AG04449 (cell line): ENCODE results near the gene IP6K3.
A peak's percentile ranks its signal among the peaks of the same experiment; 100 is the strongest.

ENCODE experiments used
- CTCF ChIA-PET: fragments of 350-600 bp; formaldehyde crosslinking; extraction: SDS; loops from one replicate; lab custom pipeline; 2021; ENCODE audit warnings: antibody characterized with exemption; lab: Yijun Ruan, JAX
- POLR2A ChIA-PET: fragments of 400-600, 350-600 bp; formaldehyde crosslinking; extraction: SDS; loops from one replicate; lab custom pipeline; 2020; ENCODE audit warnings: antibody characterized with exemption, inconsistent platforms; lab: Yijun Ruan, JAX
- DNase-seq: peaks from one replicate; pipeline ENCODE4 v3.0.0-alpha.2; 2010; ENCODE audit warnings: low read depth, low spot score
- H3K4me3 ChIP-seq: 2 replicates; pipeline ENCODE4 v1.5.1; 2011; ENCODE audit warnings: low read depth, mild to moderate bottlenecking, control low read depth, low read length
- TF ChIP-seq, protein P1 (sequence below): IDR thresholded peaks from one replicate; pipeline ENCODE4 v1.5.1; 2011; ENCODE audit warnings: mild to moderate bottlenecking, moderate library complexity, low read length, control low read depth, inconsistent platforms; ENCODE audit not compliant: insufficient read depth; ENCODE audit errors: missing control alignments

IP6K3 gene

GRCh38 chr6:33761922-33762629 lies 15.4 kb upstream of the IP6K3 start:
- ChIA-PET CTCF (interaction anchor here (0.7 to 23.3 kb wide), 20 partner anchors 8 to 394 kb away, joined by 3 to 584 read pairs (median 4); partner anchors contain the start of genes BAK1, IP6K3 and UQCC2), POLR2A (interaction anchor here (1.3 kb wide), 1 partner anchor 11 kb away, joined by 4 read pairs; no protein-coding TSS in a partner anchor)
- no peak overlapping the region for H3K4me3 ChIP-seq
- TF ChIP-seq, protein P1, sequence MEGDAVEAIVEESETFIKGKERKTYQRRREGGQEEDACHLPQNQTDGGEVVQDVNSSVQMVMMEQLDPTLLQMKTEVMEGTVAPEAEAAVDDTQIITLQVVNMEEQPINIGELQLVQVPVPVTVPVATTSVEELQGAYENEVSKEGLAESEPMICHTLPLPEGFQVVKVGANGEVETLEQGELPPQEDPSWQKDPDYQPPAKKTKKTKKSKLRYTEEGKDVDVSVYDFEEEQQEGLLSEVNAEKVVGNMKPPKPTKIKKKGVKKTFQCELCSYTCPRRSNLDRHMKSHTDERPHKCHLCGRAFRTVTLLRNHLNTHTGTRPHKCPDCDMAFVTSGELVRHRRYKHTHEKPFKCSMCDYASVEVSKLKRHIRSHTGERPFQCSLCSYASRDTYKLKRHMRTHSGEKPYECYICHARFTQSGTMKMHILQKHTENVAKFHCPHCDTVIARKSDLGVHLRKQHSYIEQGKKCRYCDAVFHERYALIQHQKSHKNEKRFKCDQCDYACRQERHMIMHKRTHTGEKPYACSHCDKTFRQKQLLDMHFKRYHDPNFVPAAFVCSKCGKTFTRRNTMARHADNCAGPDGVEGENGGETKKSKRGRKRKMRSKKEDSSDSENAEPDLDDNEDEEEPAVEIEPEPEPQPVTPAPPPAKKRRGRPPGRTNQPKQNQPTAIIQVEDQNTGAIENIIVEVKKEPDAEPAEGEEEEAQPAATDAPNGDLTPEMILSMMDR, result peak; percentile 70
- no peak for DNase-seq

DNA sequence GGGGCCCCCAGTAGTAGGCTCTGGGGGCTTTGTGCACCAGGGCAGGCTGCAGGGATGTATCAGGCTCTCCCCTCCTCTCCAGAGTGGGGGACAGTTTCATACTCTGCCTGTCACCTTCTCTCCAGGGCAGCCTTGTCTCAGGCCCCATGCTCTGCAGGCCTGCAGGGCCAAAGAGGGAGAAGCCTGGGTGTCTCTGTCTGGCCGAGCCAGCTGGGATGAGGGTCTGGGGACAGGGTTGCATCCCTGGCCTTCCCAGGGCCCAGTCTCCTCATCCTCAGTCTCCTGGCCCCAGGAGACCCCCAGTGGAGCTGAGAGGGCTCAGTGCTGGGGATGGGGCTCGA lies 14.8 kb upstream of the IP6K3 start:
- CTCF ChIA-PET, result interaction anchor here (0.7 to 23.3 kb wide), 20 partner anchors 8 to 394 kb away, joined by 3 to 584 read pairs (median 4); partner anchors contain the start of genes BAK1, IP6K3 and UQCC2
- TF ChIP-seq, protein P1, result no peak
- POLR2A ChIA-PET, result interaction anchor here (1.3 kb wide), 1 partner anchor 10 kb away, joined by 4 read pairs; no protein-coding TSS in a partner anchor
- no peak overlapping the region for H3K4me3 ChIP-seq
- DNase-seq, result no peak

GRCh38 chr6:33759887-33760629 lies 13.4 kb upstream of the IP6K3 start:
- no peak for DNase-seq
- CTCF ChIA-PET, result interaction anchor here (1.0 to 23.3 kb wide), 10 partner anchors 8 to 306 kb away, joined by 3 to 584 read pairs (median 6); partner anchors contain the start of genes BAK1, IP6K3 and UQCC2
- no peak overlapping the region for H3K4me3 ChIP-seq
- TF ChIP-seq, protein P1, result no peak
- POLR2A ChIA-PET, result interaction anchor here (1.3 kb wide), 1 partner anchor 11 kb away, joined by 3 read pairs; no protein-coding TSS in a partner anchor

- TF ChIP-seq, protein P1, result no peak
- no peak for DNase-seq
- CTCF ChIA-PET, result interaction anchor here (1.2 to 23.3 kb wide), 5 partner anchors 10 to 171 kb away, joined by 4 to 584 read pairs (median 10); partner anchors contain the start of genes IP6K3 and UQCC2
- no peak overlapping the region for H3K4me3 ChIP-seq
- POLR2A ChIA-PET, result interaction anchor here (1.3 kb wide), 1 partner anchor 12 kb away, joined by 3 read pairs; no protein-coding TSS in a partner anchor
Observed at GRCh38 chr6:33758815-33759216, 12.1 kb upstream of the IP6K3 start.

- ChIA-PET POLR2A (no interaction called here), CTCF (interaction anchor here (0.8 to 23.3 kb wide), 4 partner anchors 4 to 168 kb away, joined by 3 to 584 read pairs (median 294); partner anchors contain the start of gene IP6K3)
- no peak for DNase-seq
- no peak overlapping the region for H3K4me3 ChIP-seq
- TF ChIP-seq, protein P1, result no peak
Observed at GRCh38 chr6:33757906-33758305, 11.2 kb upstream of the IP6K3 start.
